PC-9 (cell line): ENCODE results near the gene TANGO6.
"Not testable (repeated sequence)": the region's sequence is repeated elsewhere in the genome, so short reads cannot be mapped to it uniquely, and the experiment has no call there.

Experiments used
- CTCF ChIP-seq: fragments of 200-600 bp; sonication (generic); conservative IDR thresholded peaks from 2 replicates; pipeline ENCODE4 v1.6.1; 2017; ENCODE audit warnings: mixed run types, antibody characterized with exemption, mild to moderate bottlenecking, moderate library complexity
- EZH2 ChIP-seq: fragments of 200-600 bp; sonication (generic); IDR thresholded peaks from 2 replicates; pipeline ENCODE4 v1.8.0; 2017; ENCODE audit warnings: antibody characterized with exemption, low read depth

DNA sequence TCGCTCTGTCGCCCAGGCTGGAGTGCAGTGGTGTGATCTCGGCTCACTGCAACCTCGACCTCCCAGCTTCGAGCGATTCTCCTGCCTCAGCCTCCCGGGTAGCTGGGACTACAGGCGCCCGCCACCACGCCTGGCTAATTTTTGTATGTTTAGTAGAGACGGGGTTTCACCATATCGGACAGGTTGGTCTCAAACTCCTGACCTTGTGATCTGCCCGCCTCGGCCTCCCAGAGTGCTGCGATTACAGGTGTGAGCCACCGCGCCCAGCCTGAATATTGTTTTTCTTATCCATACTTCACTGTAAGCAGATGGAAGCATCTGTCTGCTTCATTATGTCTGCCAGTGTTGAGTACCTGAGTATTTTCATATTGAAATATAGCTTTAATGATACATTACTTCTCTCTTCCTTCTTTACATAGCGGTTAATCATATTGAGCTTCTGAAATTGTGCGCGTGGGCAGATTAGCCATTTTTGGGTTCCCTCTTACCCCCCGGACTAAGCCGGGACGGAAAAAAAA, 308 bp upstream of the TANGO6 start:
- TF ChIP-seq EZH2, CTCF: not testable (repeated sequence)
